Epithelial cell of proximal tubule (primary cell): Measurements from ENCODE around the gene ETV6. TPM values are rescaled to one million over a fixed set of nuclear protein-coding genes. Genes with fewer than 3 reads are reported as not detected.

Experiments
- DNase-seq: peaks from one replicate; pipeline ENCODE4 v3.0.0-alpha.2; 2011; ENCODE audit warnings: low read depth
- H3K4me3 ChIP-seq: 2 replicates; pipeline ENCODE4 v1.5.1; 2011; ENCODE audit warnings: low read depth, mild to moderate bottlenecking, low read length
- CTCF ChIP-seq: conservative IDR thresholded peaks from 2 replicates; pipeline ENCODE4 v1.5.1; 2012; ENCODE audit warnings: low read depth, mild to moderate bottlenecking, low read length
- total RNA-seq: library from RNA; depleted of rRNA; stranded (reverse); fragments of >200 nt; gene quantifications from 2 replicates; pipeline ENCODE4 v1.2.3, GENCODE V29; 2015

Gene ETV6
- total RNA-seq, 1 donor from 2014 or later = 12.9 TPM

GRCh38 chr12:11849757-11850504, 200.5 kb downstream of the ETV6 start:
- no peak overlapping the region for H3K4me3 ChIP-seq
- no peak for TF ChIP-seq CTCF
- DNase-seq = no peak

- DNase-seq = no peak
- no peak overlapping the region for H3K4me3 ChIP-seq
- TF ChIP-seq CTCF = no peak
These were observed 203.7 kb downstream of the ETV6 start for GRCh38 chr12:11853126-11853525.

GRCh38 chr12:11854011-11854499, 204.6 kb downstream of the ETV6 start:
- TF ChIP-seq CTCF = no peak
- no peak overlapping the region for H3K4me3 ChIP-seq
- DNase-seq = no peak

- no peak for TF ChIP-seq CTCF
- no peak for DNase-seq
These were observed 206.5 kb downstream of the ETV6 start for GRCh38 chr12:11855983-11856374.

GRCh38 chr12:11856971-11857370, 207.5 kb downstream of the ETV6 start:
- no peak for DNase-seq
- H3K4me3 ChIP-seq = no peak overlapping the region
- TF ChIP-seq CTCF = no peak

More at GRCh38 chr12:11855983-11856374, 206.5 kb downstream of the ETV6 start:
- H3K4me3 ChIP-seq = no peak overlapping the region

- no peak for DNase-seq
- no peak overlapping the region for H3K4me3 ChIP-seq
- no peak for TF ChIP-seq CTCF
These were observed 210.4 kb downstream of the ETV6 start for GRCh38 chr12:11859705-11860425.
